Esophagus squamous epithelium (tissue), 4 donors: ENCODE data around the gene DUS1L.

Source experiments
- CTCF ChIP-seq, 6 experiments: fragments of 450-650 bp in 4 of 6; fragments of 200-600 bp in 2 of 6; sonication (generic) in 2 of 6; IDR thresholded peaks; one replicate each; pipeline ENCODE4 v1.5.1; 2016 to 2019; ENCODE audit warnings: antibody characterized with exemption in 6 of 6, mild to moderate bottlenecking in 4 of 6, moderate library complexity in 4 of 6
- POLR2A ChIP-seq, 4 donors: fragments of 450-650 bp; IDR thresholded peaks; one replicate each; pipeline ENCODE4 v1.6.1; 2017; ENCODE audit warnings: antibody characterized with exemption in 4 of 4, mild to moderate bottlenecking in 4 of 4, moderate library complexity in 3 of 4

- TF ChIP-seq POLR2A (IDR thresholded peaks at IDR 0.05) (no peak), CTCF (IDR thresholded peaks at IDR 0.05) (no peak)
Observed at GRCh38 chr17:82061047-82061925, 4.3 kb downstream of the DUS1L start.
